Measurements from ENCODE around the gene POC1B. TPM values are rescaled to one million over a fixed set of nuclear protein-coding genes. Genes with fewer than 3 reads are reported as not detected.

POC1B gene
- total RNA-seq, 8 experiments from 2014 or later, result 6.3 to 22.3 (median 9.7) TPM

- H3K27ac ChIP-seq, result no peak overlapping the region
- H3K4me3 ChIP-seq, result no peak overlapping the region
- H3K4me1 ChIP-seq (replicated peaks in 1 of 2), result no peaks in the 10 kb centered on the region
- in situ Hi-C loops (cut with MboI; ENCODE audit: low pct_unique_long_range_greater_than_20kb in 2 of 9, low sequenced_read_pairs in 9 of 9, unreplicated experiment in 9 of 9), result no loop called here
- no peak for ATAC-seq (replicated peaks in 6 of 8)
- WGBS, 10 experiments, result 60 to 100% (median 85%) methylated on average over 1 to 5 of the region's 5 CpGs; no CpG with 5 or more reads in 3 of the 10 experiments
Measured at GRCh38 chr12:89418228-89418910, 107.5 kb downstream of the POC1B start.

GRCh38 chr12:89417246-89417977 lies 108.4 kb downstream of the POC1B start:
- in situ Hi-C loops (cut with MboI; ENCODE audit: low pct_unique_long_range_greater_than_20kb in 2 of 9, low sequenced_read_pairs in 9 of 9, unreplicated experiment in 9 of 9), result no loop called here
- 0 to 100% (median 74%) methylated on average over 1 to 3 of the region's 3 CpGs; no CpG with 5 or more reads in 2 of the 10 experiments for WGBS, 10 experiments

GRCh38 chr12:89416049-89416792 lies 109.6 kb downstream of the POC1B start:
- Histone ChIP-seq H3K4me3 (no peak overlapping the region), H3K4me1 (replicated peaks in 1 of 2) (no peaks in the 10 kb centered on the region), H3K27ac (no peak overlapping the region)
- no peak for ATAC-seq (replicated peaks in 6 of 8)
- in situ Hi-C loops (cut with MboI; ENCODE audit: low pct_unique_long_range_greater_than_20kb in 2 of 9, low sequenced_read_pairs in 9 of 9, unreplicated experiment in 9 of 9), result no loop called here
- 80 to 100% (median 90%) methylated on average over 3 to 6 of the region's 6 CpGs for WGBS, 10 experiments

More at GRCh38 chr12:89417246-89417977, 108.4 kb downstream of the POC1B start:
- Histone ChIP-seq H3K4me1 (replicated peaks in 1 of 2) (no peaks in the 10 kb centered on the region), H3K27ac (no peak overlapping the region), H3K4me3 (no peak overlapping the region)
- ATAC-seq (replicated peaks in 6 of 8), result no peak

- H3K4me3 ChIP-seq, result no peak overlapping the region
- 67 to 100% (median 100%) methylated on average over 1 to 2 of the region's 2 CpGs; no CpG with 5 or more reads in 2 of the 10 experiments for WGBS, 10 experiments
- ATAC-seq (replicated peaks in 6 of 8), result no peak
- no peaks in the 10 kb centered on the region for H3K4me1 ChIP-seq (replicated peaks in 1 of 2)
- H3K27ac ChIP-seq, result no peak overlapping the region
- in situ Hi-C loops (cut with MboI; ENCODE audit: low pct_unique_long_range_greater_than_20kb in 2 of 9, low sequenced_read_pairs in 9 of 9, unreplicated experiment in 9 of 9), result no loop called here
Measured at GRCh38 chr12:89414851-89415250, 111.0 kb downstream of the POC1B start.

- in situ Hi-C loops (cut with MboI; ENCODE audit: low pct_unique_long_range_greater_than_20kb in 2 of 9, low sequenced_read_pairs in 9 of 9, unreplicated experiment in 9 of 9), result no loop called here
Measured at GRCh38 chr12:89414322-89414721, 111.5 kb downstream of the POC1B start.

DNA sequence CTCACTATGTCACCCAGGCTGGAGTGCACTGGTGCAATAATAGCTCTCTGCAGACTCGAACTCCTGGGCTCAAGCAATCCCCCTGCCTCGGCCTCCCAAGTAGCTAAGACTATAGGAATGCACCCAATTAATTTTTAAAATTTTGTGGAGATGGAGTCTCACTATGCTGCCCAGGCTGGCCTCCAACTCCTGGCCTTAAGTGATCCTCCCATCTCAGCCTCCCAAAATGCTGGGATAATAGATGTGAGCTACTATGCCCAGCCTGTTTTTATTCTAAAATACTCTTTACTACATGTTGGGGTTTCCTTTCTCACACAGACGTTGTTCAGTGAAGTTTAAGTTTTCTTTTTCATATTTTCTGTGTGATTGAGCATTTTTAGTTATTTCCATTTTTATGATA lies 112.6 kb downstream of the POC1B start:
- in situ Hi-C loops (cut with MboI; ENCODE audit: low pct_unique_long_range_greater_than_20kb in 2 of 9, low sequenced_read_pairs in 9 of 9, unreplicated experiment in 9 of 9), result no loop called here
- H3K4me3 ChIP-seq, result no peak overlapping the region
- no peak overlapping the region for H3K27ac ChIP-seq
- no peak for ATAC-seq (replicated peaks in 6 of 8)
- no peaks in the 10 kb centered on the region for H3K4me1 ChIP-seq (replicated peaks in 1 of 2)
- 50 to 100% (median 93%) methylated on average over 1 to 3 of the region's 3 CpGs; no CpG with 5 or more reads in 1 of the 10 experiments for WGBS, 10 experiments

More at GRCh38 chr12:89414322-89414721, 111.5 kb downstream of the POC1B start:
- Histone ChIP-seq H3K4me1 (replicated peaks in 1 of 2) (no peaks in the 10 kb centered on the region), H3K27ac (no peak overlapping the region), H3K4me3 (no peak overlapping the region)
- ATAC-seq (replicated peaks in 6 of 8), result no peak
- WGBS, 10 experiments, result 60 to 100% (median 95%) methylated on average over 1 to 3 of the region's 3 CpGs; no CpG with 5 or more reads in 3 of the 10 experiments

DNA sequence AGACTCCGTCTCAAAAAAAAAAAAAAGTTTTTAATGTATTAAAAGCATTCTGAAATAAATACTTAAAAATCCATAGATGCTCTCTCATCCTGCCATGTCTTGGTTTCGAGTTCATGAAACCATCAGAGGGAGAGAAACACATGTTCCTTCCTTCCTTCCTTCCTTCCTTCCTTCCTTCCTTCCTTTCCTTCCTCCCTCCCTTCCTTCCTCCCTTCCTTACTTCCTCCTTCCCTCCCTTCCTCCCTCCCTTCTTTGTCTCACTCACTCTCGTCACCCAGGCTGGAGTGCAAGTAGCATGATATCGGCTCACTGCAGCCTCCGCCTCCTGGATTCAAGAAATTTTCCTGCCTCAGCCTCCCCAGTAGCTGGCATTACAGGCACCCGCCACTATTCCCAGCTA lies 113.2 kb downstream of the POC1B start:
- no peaks in the 10 kb centered on the region for H3K4me1 ChIP-seq (replicated peaks in 1 of 2)
- no peak overlapping the region for H3K27ac ChIP-seq
- ATAC-seq (replicated peaks in 6 of 8), result no peak
- 100% methylated on average over 1 to 4 of the region's 6 CpGs; no CpG with 5 or more reads in 2 of the 10 experiments for WGBS, 10 experiments
- H3K4me3 ChIP-seq, result no peak overlapping the region
- in situ Hi-C loops (cut with MboI; ENCODE audit: low pct_unique_long_range_greater_than_20kb in 2 of 9, low sequenced_read_pairs in 9 of 9, unreplicated experiment in 9 of 9), result no loop called here

DNA sequence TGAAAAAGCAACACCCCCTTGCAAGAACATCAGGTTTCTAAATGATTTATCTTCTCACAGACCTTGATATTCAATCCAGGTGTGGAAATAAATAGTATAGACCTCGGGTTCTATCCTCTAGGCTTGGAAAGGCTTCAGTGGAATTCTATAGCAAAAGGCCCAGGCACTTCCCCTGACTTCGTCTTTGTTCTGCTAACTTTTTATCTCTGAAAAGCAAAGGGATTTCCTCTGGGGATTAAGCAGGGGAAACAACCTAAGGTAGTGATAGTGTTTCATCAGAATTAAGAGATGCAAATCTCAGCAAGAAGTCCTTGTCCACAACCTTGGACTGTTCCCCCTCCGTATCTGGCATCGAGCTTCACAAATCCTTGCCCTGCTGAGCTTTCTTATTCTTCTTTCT lies 114.0 kb downstream of the POC1B start:
- Histone ChIP-seq H3K4me3 (no peak overlapping the region), H3K4me1 (replicated peaks in 1 of 2) (no peaks in the 10 kb centered on the region), H3K27ac (no peak overlapping the region)
- in situ Hi-C loops (cut with MboI; ENCODE audit: low pct_unique_long_range_greater_than_20kb in 2 of 9, low sequenced_read_pairs in 9 of 9, unreplicated experiment in 9 of 9), result no loop called here
- no peak for ATAC-seq (replicated peaks in 6 of 8)
- WGBS, 10 experiments, result 33 to 98% (median 78%) methylated on average over 1 to 4 of the region's 4 CpGs

GRCh38 chr12:89411234-89411633 lies 114.6 kb downstream of the POC1B start:
- ATAC-seq (replicated peaks in 6 of 8), result peak in 3 of 8 experiments; percentile 42 to 91 (median 54)
- in situ Hi-C loops (cut with MboI; ENCODE audit: low pct_unique_long_range_greater_than_20kb in 2 of 9, low sequenced_read_pairs in 9 of 9, unreplicated experiment in 9 of 9), result no loop called here
- 21 to 100% (median 84%) methylated on average over 2 of the region's 2 CpGs; no CpG with 5 or more reads in 1 of the 10 experiments for WGBS, 10 experiments

DNA sequence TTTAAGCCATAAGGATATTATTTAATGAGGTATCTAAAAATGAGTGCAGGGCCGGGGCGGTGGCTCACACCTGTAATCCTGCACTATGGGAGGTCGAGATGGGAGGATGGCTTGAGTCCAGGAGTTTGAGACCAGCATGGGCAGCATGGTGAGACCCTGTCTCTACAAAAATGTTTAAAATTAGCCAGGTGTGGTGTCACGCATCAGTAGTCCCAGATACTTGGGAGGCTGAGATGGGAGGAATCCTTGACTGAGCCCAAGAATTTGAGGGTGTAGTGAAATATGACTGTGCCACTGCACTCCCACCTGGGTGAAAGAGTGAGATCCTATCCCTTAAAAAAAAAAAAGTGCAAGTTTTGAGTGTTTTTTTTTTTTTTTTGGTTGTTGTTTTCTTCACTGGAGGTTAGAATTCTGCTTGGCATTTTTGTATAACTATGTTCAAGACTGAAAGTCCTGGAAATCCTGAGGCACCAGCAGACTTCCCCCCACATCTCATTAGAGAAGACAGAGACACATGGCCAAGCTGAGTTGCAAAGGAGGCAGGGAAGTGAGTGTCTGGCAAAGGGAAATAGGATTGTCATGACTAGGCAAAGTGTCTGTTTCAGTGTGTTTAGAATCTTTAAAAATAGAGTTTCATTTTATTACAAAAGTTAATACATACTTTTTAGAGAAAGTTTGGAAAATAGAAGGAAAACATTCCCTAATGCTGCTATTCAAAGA lies 120.1 kb downstream of the POC1B start:
- no peak overlapping the region for H3K27ac ChIP-seq
- in situ Hi-C loops (cut with MboI; ENCODE audit: low pct_unique_long_range_greater_than_20kb in 2 of 9, low sequenced_read_pairs in 9 of 9, unreplicated experiment in 9 of 9), result no loop called here
- no peak overlapping the region for H3K4me3 ChIP-seq
- 42 to 100% (median 80%) methylated on average over 1 to 4 of the region's 4 CpGs; no CpG with 5 or more reads in 2 of the 10 experiments for WGBS, 10 experiments
- no peaks in the 10 kb centered on the region for H3K4me1 ChIP-seq (replicated peaks in 1 of 2)
- ATAC-seq (replicated peaks in 6 of 8), result no peak

More at GRCh38 chr12:89411234-89411633, 114.6 kb downstream of the POC1B start:
- no peak overlapping the region for H3K27ac ChIP-seq
- no peak overlapping the region for H3K4me3 ChIP-seq
- H3K4me1 ChIP-seq (replicated peaks in 1 of 2), result no peaks in the 10 kb centered on the region

GRCh38 chr12:89401433-89402058 lies 124.3 kb downstream of the POC1B start:
- no peaks in the 10 kb centered on the region for H3K4me1 ChIP-seq (replicated peaks in 1 of 2)
- H3K27ac ChIP-seq, result no peak overlapping the region
- 33 to 94% (median 82%) methylated on average over 1 to 3 of the region's 3 CpGs; no CpG with 5 or more reads in 2 of the 10 experiments for WGBS, 10 experiments

DNA sequence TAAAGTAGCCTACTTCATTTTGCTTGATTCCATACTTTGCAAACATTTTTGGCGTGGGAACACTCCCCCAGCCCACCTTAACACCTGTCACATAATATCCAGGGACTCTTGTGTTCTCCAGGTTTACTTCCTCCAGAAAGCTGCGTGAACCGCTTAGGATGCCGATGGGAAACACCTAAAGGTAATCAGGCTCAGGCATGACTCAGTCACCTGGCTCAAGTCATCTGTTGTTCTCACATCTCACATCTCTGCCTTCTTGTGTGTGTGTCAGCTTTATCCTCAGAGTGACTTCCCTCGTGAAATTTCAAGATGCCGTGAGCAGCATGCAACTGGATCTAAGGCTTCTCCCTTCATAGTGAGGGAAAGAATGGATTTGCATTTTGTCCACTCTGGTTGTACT lies 125.4 kb downstream of the POC1B start:
- H3K27ac ChIP-seq, result no peak overlapping the region
- no peaks in the 10 kb centered on the region for H3K4me1 ChIP-seq (replicated peaks in 1 of 2)
- no peak for ATAC-seq (replicated peaks in 6 of 8)
- no peak overlapping the region for H3K4me3 ChIP-seq
- in situ Hi-C loops (cut with MboI; ENCODE audit: low pct_unique_long_range_greater_than_20kb in 2 of 9, low sequenced_read_pairs in 9 of 9, unreplicated experiment in 9 of 9), result no loop called here
- 50 to 100% (median 89%) methylated on average over 1 to 6 of the region's 6 CpGs; no CpG with 5 or more reads in 3 of the 10 experiments for WGBS, 10 experiments

More at GRCh38 chr12:89401433-89402058, 124.3 kb downstream of the POC1B start:
- ATAC-seq (replicated peaks in 6 of 8), result no peak
- no peak overlapping the region for H3K4me3 ChIP-seq
- in situ Hi-C loops (cut with MboI; ENCODE audit: low pct_unique_long_range_greater_than_20kb in 2 of 9, low sequenced_read_pairs in 9 of 9, unreplicated experiment in 9 of 9), result no loop called here

Measured in motor neuron (in vitro differentiated cells).